Transverse colon (tissue), 4 donors: ENCODE data around the gene PI16. TPM values are rescaled to one million over a fixed set of nuclear protein-coding genes. Genes with fewer than 3 reads are reported as not detected.

ENCODE experiments used
- DNase-seq: peaks from one replicate; pipeline ENCODE4 v3.0.0-alpha.2; 2019
- H3K27ac ChIP-seq, 4 donors: fragments of 200-600 bp; sonication (generic); 2 replicates each; pipeline ENCODE4 v1.5.1; 2016 to 2018; ENCODE audit warnings: inconsistent platforms in 4 of 4
- H3K27me3 ChIP-seq: fragments of 200-600 bp; sonication (generic); 2 replicates; pipeline ENCODE4 v1.5.1; 2017; ENCODE audit warnings: inconsistent platforms
- H3K36me3 ChIP-seq, 4 donors: fragments of 200-600 bp; sonication (generic); 2 replicates each; pipeline ENCODE4 v1.5.1; 2017 to 2019; ENCODE audit warnings: inconsistent platforms in 4 of 4
- H3K4me1 ChIP-seq, 4 donors: fragments of 200-600 bp; sonication (generic); 2 replicates each; pipeline ENCODE4 v1.5.1; 2017 to 2020; ENCODE audit warnings: inconsistent platforms in 4 of 4
- H3K4me3 ChIP-seq, 4 donors: fragments of 200-600 bp; sonication (generic); 1 replicate in 1 of 4; 2 replicates in 3 of 4; pipeline versions ENCODE4 v1.5.1 to v1.6.1; 2017 to 2019; ENCODE audit warnings: inconsistent platforms in 4 of 4
- H3K9me3 ChIP-seq, 2 donors: fragments of 200-600 bp; sonication (generic); 2 replicates each; pipeline ENCODE4 v1.5.1; 2017 to 2019; ENCODE audit warnings: inconsistent platforms in 2 of 2
- EP300 ChIP-seq: sonication (generic); formaldehyde crosslinking; IDR thresholded peaks from one replicate; pipeline ENCODE4 v1.6.1; 2017; ENCODE audit warnings: antibody characterized with exemption, low read depth
- POLR2A ChIP-seq: fragments of 450-650 bp; IDR thresholded peaks from one replicate; pipeline ENCODE4 v1.6.1; 2016; ENCODE audit warnings: antibody characterized with exemption, mild to moderate bottlenecking, moderate library complexity
- POLR2AphosphoS5 ChIP-seq, 3 donors: sonication (generic); formaldehyde crosslinking; IDR thresholded peaks; one replicate each; pipeline ENCODE4 v1.6.1; 2016; ENCODE audit warnings: antibody characterized with exemption in 3 of 3
- WGBS, 2 donors: methylation state at CpG; one replicate each; pipeline ENCODE4 v1.1.5; 2018; ENCODE audit warnings: low coverage in 1 of 2; 5-methylcytosine and 5-hydroxymethylcytosine counted together
- in situ Hi-C, 4 donors: fragments of 200-750 bp; cut with MboI; loops; one replicate each; pipeline versions ENCODE4 v1.15.0 to v1.15.1; 2017; ENCODE audit warnings: low sequenced_read_pairs in 3 of 4, low pct_ligation_motif_present in 1 of 4, low pct_unique_long_range_greater_than_20kb in 1 of 4
- intact Hi-C: fragments of 100-400 bp; cut with DNase I; formaldehyde crosslinking; loops from one replicate; pipeline ENCODE4 v1.15.1; 2023; ENCODE audit warnings: low total_unique reads
- total RNA-seq, 4 donors: library from RNA; depleted of rRNA; stranded (reverse); fragments of >200 nt; gene quantifications; one replicate each; pipeline ENCODE4 v1.1.0, GENCODE V29; 2016
- TF ChIP-seq, protein P1 (sequence below), 5 experiments: fragments of 200-600 bp in 3 of 5; fragments of 450-650 bp in 2 of 5; sonication (generic) in 3 of 5; IDR thresholded peaks; 1 replicate in 2 of 5; 2 replicates in 3 of 5; pipeline ENCODE4 v1.5.1; 2016 to 2017; ENCODE audit warnings: antibody characterized with exemption in 5 of 5, inconsistent platforms in 3 of 5, mild to moderate bottlenecking in 2 of 5, moderate library complexity in 1 of 5

Gene PI16
- total RNA-seq, 4 donors from 2014 or later, result 0.60 to 5.6 (median 4.0) TPM; not detected in 1

DNA sequence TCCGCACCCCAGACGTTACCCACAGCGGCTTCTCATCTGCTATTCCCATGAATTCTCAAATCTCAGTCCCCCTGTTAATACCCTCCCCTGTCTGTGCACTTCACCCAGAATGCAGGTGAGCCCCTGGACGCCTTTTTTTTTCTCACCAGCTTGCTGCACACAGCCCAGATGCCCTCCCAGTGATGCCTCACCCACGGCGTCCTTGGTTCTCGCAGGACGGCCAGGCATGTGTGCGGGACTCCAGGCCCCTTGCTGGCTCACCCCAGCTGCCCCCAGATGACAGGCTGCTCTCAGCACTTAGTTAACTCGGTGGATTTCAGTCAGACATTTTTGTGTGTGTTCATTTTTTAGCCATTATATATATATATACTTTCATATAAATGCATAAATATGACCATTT is 25.4 kb upstream of the PI16 start:
- TF ChIP-seq, protein P1, sequence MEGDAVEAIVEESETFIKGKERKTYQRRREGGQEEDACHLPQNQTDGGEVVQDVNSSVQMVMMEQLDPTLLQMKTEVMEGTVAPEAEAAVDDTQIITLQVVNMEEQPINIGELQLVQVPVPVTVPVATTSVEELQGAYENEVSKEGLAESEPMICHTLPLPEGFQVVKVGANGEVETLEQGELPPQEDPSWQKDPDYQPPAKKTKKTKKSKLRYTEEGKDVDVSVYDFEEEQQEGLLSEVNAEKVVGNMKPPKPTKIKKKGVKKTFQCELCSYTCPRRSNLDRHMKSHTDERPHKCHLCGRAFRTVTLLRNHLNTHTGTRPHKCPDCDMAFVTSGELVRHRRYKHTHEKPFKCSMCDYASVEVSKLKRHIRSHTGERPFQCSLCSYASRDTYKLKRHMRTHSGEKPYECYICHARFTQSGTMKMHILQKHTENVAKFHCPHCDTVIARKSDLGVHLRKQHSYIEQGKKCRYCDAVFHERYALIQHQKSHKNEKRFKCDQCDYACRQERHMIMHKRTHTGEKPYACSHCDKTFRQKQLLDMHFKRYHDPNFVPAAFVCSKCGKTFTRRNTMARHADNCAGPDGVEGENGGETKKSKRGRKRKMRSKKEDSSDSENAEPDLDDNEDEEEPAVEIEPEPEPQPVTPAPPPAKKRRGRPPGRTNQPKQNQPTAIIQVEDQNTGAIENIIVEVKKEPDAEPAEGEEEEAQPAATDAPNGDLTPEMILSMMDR (IDR thresholded peaks at IDR 0.05), result no peak
- no peak for TF ChIP-seq POLR2AphosphoS5 (IDR thresholded peaks at IDR 0.05)
- no peak for TF ChIP-seq POLR2A
- TF ChIP-seq EP300, result no peak
- Histone ChIP-seq H3K4me3 (no peak overlapping the region), H3K36me3 (no peaks in the 10 kb centered on the region), H3K27ac (no peak overlapping the region), H3K27me3 (no peaks in the 10 kb centered on the region), H3K4me1 (peaks cover 6 to 33% (median 13%) of the 10 kb centered on the region in 4 donors), H3K9me3 (no peaks in the 10 kb centered on the region)
- DNase-seq, result no peak
- in situ Hi-C loops, result no loop called here
- 62 to 85% methylated on average over 2 to 10 of the region's 10 CpGs for WGBS, 2 donors
- intact Hi-C loops, result no loop called here

DNA sequence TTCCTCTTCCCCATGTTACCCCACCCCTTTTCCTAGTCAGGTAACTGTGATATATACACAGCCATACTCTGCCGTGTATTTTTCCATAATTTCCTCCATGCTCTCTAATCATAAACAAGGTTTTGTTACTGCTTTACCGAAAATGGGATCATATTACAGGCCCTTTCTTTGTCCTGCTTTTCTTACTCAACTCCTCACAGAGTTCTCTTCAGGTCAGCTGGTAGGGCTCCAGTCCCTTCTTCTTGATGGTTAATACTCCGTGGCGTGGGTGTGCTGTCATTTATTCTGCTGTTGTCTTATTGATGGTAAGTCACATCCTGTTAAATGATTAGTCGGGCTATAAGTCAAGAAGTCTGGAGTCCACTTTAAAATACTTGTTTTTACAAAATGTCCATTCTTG is 24.9 kb upstream of the PI16 start:
- intact Hi-C loops (no loop called here), in situ Hi-C loops (no loop called here)
- 47 to 61% methylated on average over 5 of the region's 5 CpGs for WGBS, 2 donors
- Histone ChIP-seq H3K27ac (no peak overlapping the region), H3K4me1 (peaks cover 6 to 31% (median 13%) of the 10 kb centered on the region in 4 donors), H3K4me3 (no peak overlapping the region), H3K9me3 (no peaks in the 10 kb centered on the region), H3K27me3 (no peaks in the 10 kb centered on the region), H3K36me3 (no peaks in the 10 kb centered on the region)
- TF ChIP-seq, protein P1 (IDR thresholded peaks at IDR 0.05), result no peak
- TF ChIP-seq POLR2AphosphoS5 (IDR thresholded peaks at IDR 0.05), result no peak
- TF ChIP-seq POLR2A, result no peak
- TF ChIP-seq EP300, result no peak
- DNase-seq, result no peak

GRCh38 chr6:36930483-36930882 is 24.1 kb upstream of the PI16 start:
- Histone ChIP-seq H3K4me3 (no peak overlapping the region), H3K27ac (no peak overlapping the region)
- TF ChIP-seq POLR2A, result no peak

GRCh38 chr6:36933102-36933501 is 21.4 kb upstream of the PI16 start:
- intact Hi-C loops, result no loop called here
- TF ChIP-seq POLR2A, result no peak
- TF ChIP-seq, protein P1 (IDR thresholded peaks at IDR 0.05), result no peak
- no peak for TF ChIP-seq POLR2AphosphoS5 (IDR thresholded peaks at IDR 0.05)
- no peak for TF ChIP-seq EP300
- Histone ChIP-seq H3K27ac (no peak overlapping the region), H3K4me1 (peaks cover 0 to 11% (median 5%) of the 10 kb centered on the region in 4 donors), H3K36me3 (no peaks in the 10 kb centered on the region), H3K4me3 (no peak overlapping the region), H3K27me3 (no peaks in the 10 kb centered on the region), H3K9me3 (no peaks in the 10 kb centered on the region)
- no peak for DNase-seq
- in situ Hi-C loops, result no loop called here
- 85 to 93% methylated on average over 2 of the region's 2 CpGs for WGBS, 2 donors

More at GRCh38 chr6:36930483-36930882, 24.1 kb upstream of the PI16 start:
- intact Hi-C loops (no loop called here), in situ Hi-C loops (no loop called here)
- no peak for DNase-seq
- Histone ChIP-seq H3K27me3 (no peaks in the 10 kb centered on the region), H3K9me3 (no peaks in the 10 kb centered on the region), H3K4me1 (peaks cover 6 to 26% (median 13%) of the 10 kb centered on the region in 4 donors), H3K36me3 (no peaks in the 10 kb centered on the region)
- WGBS, 2 donors, result 87 to 94% methylated on average over 4 of the region's 4 CpGs

DNA sequence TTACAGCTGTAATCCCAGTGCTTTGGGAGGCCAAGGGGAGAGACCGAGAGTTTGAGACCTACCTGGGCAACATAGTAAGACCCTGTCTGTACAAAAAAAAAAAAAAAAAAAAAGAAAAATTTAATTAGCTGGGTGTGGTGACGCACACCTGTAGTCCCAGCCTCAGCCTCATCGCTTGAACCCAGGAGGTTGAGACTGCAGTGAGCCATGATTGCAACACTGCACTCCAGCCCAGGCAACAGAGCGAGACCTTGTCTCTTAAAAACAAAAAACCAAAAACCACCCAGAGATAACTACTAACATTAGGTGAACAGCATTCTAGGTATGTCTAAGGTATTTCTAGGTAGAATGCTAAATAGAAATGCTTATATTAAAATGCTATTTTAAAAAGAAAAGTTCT is 21.0 kb upstream of the PI16 start:
- peaks cover 0 to 7% (median 2%) of the 10 kb centered on the region in 4 donors for H3K4me1 ChIP-seq
- no peak for DNase-seq
- TF ChIP-seq POLR2A (no peak), EP300 (no peak)
- no peaks in the 10 kb centered on the region for H3K36me3 ChIP-seq
- no peak overlapping the region for H3K27ac ChIP-seq
- 83 to 96% methylated on average over 4 of the region's 4 CpGs for WGBS, 2 donors
- in situ Hi-C loops (no loop called here), intact Hi-C loops (no loop called here)
- H3K9me3 ChIP-seq, result no peaks in the 10 kb centered on the region
- no peak overlapping the region for H3K4me3 ChIP-seq
- H3K27me3 ChIP-seq, result no peaks in the 10 kb centered on the region
